GM12878 (cell line): ENCODE results near the gene ZCCHC8.

ENCODE experiments used
- ATF2 ChIP-seq: IDR thresholded peaks from 2 replicates; pipeline ENCODE4 v1.6.1; 2012; ENCODE audit warnings: low read length, inconsistent platforms
- CHD1 ChIP-seq: IDR thresholded peaks from 2 replicates; pipeline ENCODE4 v1.6.1; 2012; ENCODE audit warnings: low read depth, low read length, improper control_type of control experiment
- CTCF ChIP-seq, 3 experiments: IDR thresholded peaks in 2 of 3; conservative IDR thresholded peaks in 1 of 3; 2 replicates each; pipeline ENCODE4 v1.5.1; 2011; ENCODE audit warnings: low read depth in 3 of 3, low read length in 3 of 3, mild to moderate bottlenecking in 3 of 3, control low read depth in 2 of 3, moderate library complexity in 2 of 3, inconsistent platforms in 1 of 3, mixed read lengths in 1 of 3; ENCODE audit not compliant: control insufficient read depth in 2 of 3, insufficient read depth in 1 of 3; ENCODE audit errors: extremely low read depth in 1 of 3
- ESRRA ChIP-seq: IDR thresholded peaks from 2 replicates; pipeline ENCODE4 v1.6.1; 2012; ENCODE audit warnings: mild to moderate bottlenecking, low read length, improper control_type of control experiment
- POLR2A ChIP-seq: IDR thresholded peaks from 2 replicates; pipeline ENCODE4 v1.6.1; 2011; ENCODE audit warnings: low read depth, mild to moderate bottlenecking, low read length
- POLR2AphosphoS2 ChIP-seq: IDR thresholded peaks from 2 replicates; pipeline ENCODE4 v1.6.1; 2011; ENCODE audit warnings: low read depth, mild to moderate bottlenecking, low read length, improper control_type of control experiment, moderate library complexity
- RUNX3 ChIP-seq: IDR thresholded peaks from 2 replicates; pipeline ENCODE4 v1.6.1; 2012; ENCODE audit warnings: low read length, inconsistent platforms
- SMAD1 ChIP-seq: fragments of 450-650 bp; IDR thresholded peaks from 2 replicates; pipeline ENCODE4 v1.6.1; 2018; ENCODE audit warnings: mild to moderate bottlenecking, low read depth; ENCODE audit not compliant: partially characterized antibody
- TF ChIP-seq, protein P1 (sequence below): IDR thresholded peaks from 2 replicates; pipeline ENCODE4 v1.6.1; 2011; ENCODE audit warnings: low read depth, low read length, improper control_type of control experiment, borderline replicate concordance
- TF ChIP-seq, protein P2 (sequence below): fragments of 450-650 bp; IDR thresholded peaks from 2 replicates; pipeline ENCODE4 v1.6.1; 2017; ENCODE audit warnings: mild to moderate bottlenecking, low read depth, inconsistent platforms; ENCODE audit not compliant: poor library complexity, severe bottlenecking

- TF ChIP-seq CHD1 (no peak), ATF2 (peak; percentile 13; the same call in 1 of the 2 replicates), SMAD1 (no peak), RUNX3 (no peak), POLR2A (peak; percentile 33; the same call in 1 of the 2 replicates), POLR2AphosphoS2 (no peak), CTCF (IDR thresholded peaks at IDR 0.05 in 2 of 3, conservative IDR thresholded peaks at IDR 0.05 in 1 of 3; ENCODE audit: control insufficient read depth in 2 of 3, extremely low read depth in 1 of 3, insufficient read depth in 1 of 3, low read depth in 3 of 3, low read length in 3 of 3) (no peak), ESRRA (no peak)
- TF ChIP-seq, protein P1, sequence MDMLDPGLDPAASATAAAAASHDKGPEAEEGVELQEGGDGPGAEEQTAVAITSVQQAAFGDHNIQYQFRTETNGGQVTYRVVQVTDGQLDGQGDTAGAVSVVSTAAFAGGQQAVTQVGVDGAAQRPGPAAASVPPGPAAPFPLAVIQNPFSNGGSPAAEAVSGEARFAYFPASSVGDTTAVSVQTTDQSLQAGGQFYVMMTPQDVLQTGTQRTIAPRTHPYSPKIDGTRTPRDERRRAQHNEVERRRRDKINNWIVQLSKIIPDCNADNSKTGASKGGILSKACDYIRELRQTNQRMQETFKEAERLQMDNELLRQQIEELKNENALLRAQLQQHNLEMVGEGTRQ: no peak
- TF ChIP-seq, protein P2, sequence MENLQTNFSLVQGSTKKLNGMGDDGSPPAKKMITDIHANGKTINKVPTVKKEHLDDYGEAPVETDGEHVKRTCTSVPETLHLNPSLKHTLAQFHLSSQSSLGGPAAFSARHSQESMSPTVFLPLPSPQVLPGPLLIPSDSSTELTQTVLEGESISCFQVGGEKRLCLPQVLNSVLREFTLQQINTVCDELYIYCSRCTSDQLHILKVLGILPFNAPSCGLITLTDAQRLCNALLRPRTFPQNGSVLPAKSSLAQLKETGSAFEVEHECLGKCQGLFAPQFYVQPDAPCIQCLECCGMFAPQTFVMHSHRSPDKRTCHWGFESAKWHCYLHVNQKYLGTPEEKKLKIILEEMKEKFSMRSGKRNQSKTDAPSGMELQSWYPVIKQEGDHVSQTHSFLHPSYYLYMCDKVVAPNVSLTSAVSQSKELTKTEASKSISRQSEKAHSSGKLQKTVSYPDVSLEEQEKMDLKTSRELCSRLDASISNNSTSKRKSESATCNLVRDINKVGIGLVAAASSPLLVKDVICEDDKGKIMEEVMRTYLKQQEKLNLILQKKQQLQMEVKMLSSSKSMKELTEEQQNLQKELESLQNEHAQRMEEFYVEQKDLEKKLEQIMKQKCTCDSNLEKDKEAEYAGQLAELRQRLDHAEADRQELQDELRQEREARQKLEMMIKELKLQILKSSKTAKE: no peak
These were observed 2.5 kb upstream of the ZCCHC8 start for GRCh38 chr12:122503147-122503751.
